Suprapubic skin (tissue), 4 donors: ENCODE results near the gene DDX1.

ENCODE experiments used
- CTCF ChIP-seq, 2 donors: fragments of 200-600 bp in 1 of 2; fragments of 450-650 bp in 1 of 2; sonication (generic) in 1 of 2; IDR thresholded peaks; one replicate each; pipeline ENCODE4 v1.5.1; 2016 to 2019; ENCODE audit warnings: antibody characterized with exemption in 2 of 2, mild to moderate bottlenecking in 1 of 2, moderate library complexity in 1 of 2
- EP300 ChIP-seq: sonication (generic); formaldehyde crosslinking; IDR thresholded peaks from one replicate; pipeline ENCODE4 v1.6.1; 2017; ENCODE audit warnings: antibody characterized with exemption
- POLR2A ChIP-seq, 2 donors: fragments of 450-650 bp; IDR thresholded peaks; one replicate each; pipeline ENCODE4 v1.6.1; 2017; ENCODE audit warnings: antibody characterized with exemption in 2 of 2, mild to moderate bottlenecking in 2 of 2, moderate library complexity in 2 of 2
- POLR2AphosphoS5 ChIP-seq, 3 donors: sonication (generic); formaldehyde crosslinking; IDR thresholded peaks; one replicate each; pipeline ENCODE4 v1.6.1; 2017; ENCODE audit warnings: antibody characterized with exemption in 3 of 3

- no peak for TF ChIP-seq CTCF (IDR thresholded peaks at IDR 0.05)
- TF ChIP-seq POLR2A (IDR thresholded peaks at IDR 0.05) = no peak
- TF ChIP-seq EP300 = no peak
- no peak for TF ChIP-seq POLR2AphosphoS5 (IDR thresholded peaks at IDR 0.05)
Measured at GRCh38 chr2:15620340-15620739, 28.7 kb downstream of the DDX1 start.
